Activated CD4-positive, alpha-beta T cell treated with anti-CD3 and anti-CD28 coated beads, Interleukin-2, Interleukin-4, amounts not matched to agents 100 ng/mL and 50 ng/mL, durations not matched to agents 16 hours and 8 hours (primary cell): ENCODE data around the gene TMEM164.
"Not testable (repeated sequence)": the region's sequence is repeated elsewhere in the genome, so short reads cannot be mapped to it uniquely, and the experiment has no call there.

Source experiments
- DNase-seq: peaks from one replicate; pipeline ENCODE4 v3.0.0-alpha.2; 2020; ENCODE audit warnings: low spot score

TMEM164 gene

DNA sequence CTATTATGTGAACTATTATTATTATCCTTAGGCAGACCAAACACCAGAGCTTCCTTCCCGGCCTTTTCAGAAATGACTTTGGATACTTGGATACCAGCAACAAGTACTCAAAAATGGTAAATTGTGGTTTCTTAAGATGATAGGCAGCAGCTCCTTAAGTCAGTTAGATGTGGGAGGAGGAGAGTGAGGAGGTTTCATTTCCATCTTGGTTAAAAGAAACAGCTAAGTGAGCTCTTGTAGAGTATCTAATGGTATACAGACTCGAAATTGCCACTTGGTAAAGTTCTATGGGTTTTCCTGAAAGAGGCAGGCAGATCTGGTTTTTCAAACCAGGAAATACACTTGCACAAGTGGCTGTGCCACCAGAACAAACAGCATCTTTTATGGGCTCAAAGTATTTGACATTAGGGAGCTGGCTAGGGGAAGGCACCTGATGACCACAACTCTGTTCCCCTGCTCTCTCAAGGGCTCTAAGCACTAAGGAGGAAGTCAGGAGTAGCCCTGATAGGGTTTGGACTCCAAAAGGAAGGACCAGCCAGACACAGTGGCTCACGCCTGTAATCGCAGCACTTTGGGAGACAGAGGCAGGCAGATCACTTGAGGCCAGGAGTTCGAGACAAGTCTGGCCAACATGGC is 130.9 kb downstream of the TMEM164 start:
- peak; percentile 39 for DNase-seq

DNA sequence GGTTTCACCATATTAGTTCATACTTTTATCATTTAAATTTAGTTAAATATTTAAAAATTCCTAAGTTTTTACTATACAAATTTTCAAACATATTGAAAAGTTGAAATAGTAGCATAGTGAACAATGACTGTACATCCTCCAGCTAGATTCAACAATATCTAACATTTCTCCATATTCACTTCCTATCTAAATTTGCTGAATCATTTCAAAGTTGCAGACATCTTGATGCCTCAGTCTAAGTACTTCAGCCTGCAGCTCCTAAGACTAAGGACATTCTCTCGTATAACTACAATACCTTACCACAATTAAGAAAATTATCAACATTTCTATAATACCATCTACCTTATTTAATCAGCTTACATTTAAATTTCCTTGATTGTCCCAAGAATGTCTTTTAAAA is 132.7 kb downstream of the TMEM164 start:
- no peak for DNase-seq

DNA sequence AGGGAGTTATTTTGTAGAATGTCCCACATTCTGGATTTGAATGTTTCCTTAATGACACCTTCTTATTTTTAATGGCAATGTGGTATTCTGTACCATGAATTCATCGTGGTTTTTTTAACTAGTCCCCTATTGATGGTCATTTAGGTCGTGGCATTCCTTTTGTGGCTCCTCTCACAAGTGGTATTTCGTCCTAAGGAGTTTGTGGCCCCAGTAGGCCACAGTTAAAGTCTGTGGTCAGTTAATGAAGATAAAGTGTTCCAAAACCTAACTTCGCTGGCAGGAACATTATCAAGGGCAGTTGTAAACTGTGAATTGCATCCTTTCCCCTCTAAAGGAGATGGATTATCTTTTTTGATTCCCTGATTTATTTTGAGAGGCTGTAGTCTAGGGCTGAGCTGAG is 133.2 kb downstream of the TMEM164 start:
- DNase-seq, result no peak

DNA sequence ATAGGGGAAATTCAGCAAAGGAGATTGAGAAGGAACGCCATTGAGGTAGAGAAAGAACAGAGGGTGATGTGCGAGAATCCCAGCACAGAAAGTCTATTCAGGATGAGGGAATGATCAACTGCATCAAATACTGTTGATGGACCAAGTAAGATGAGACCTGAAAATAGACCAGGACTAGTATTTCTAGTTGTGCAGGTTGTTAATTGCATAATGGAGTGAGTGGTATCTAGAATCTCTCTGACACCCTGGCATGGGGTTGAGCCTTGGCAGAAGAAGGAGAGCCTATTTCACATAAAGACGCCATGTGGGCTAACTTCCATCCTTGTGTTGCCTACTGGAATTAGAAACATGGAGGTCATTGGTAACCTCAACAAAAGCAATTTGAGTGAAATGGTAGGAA is 135.6 kb downstream of the TMEM164 start:
- DNase-seq, result no peak

DNA sequence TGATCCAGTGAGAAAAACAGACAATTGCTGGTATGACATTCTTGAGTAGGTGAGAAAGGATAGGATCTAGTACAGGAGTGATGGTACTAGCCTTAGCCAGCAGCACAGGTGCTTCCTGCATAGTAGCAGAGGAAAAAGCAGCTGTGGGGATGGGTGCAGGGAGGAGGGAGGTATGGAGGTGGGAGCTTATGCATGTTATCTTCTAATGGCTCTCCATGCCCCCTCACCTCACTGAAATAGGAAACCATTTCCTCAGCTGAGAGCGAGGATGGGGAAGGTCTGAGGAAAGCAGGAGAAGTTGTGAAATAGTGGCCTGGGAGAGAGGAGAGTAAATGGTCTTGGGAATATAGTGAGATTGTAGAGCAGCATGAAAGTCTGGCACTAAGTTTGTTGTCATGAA is 136.3 kb downstream of the TMEM164 start:
- no peak for DNase-seq

DNA sequence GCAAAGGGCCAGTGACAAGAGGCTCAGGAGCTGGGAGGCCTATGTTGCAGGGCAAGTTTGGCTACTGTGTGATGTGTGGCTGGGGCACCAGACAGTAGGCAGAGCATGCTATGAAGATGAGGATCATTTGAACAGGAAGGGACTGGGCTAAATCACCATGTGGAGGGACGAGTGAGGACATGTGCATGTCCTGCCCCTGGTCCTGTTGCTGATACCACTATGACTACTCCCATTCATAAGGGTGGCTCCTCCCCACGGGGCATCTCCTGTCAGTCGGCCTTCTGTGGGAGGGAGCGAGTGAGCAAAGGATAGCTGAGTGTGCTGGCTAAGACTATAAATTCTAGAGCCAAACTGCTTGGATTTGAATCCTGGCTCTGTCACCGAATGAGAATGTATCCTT is 139.2 kb downstream of the TMEM164 start:
- DNase-seq, result no peak

DNA sequence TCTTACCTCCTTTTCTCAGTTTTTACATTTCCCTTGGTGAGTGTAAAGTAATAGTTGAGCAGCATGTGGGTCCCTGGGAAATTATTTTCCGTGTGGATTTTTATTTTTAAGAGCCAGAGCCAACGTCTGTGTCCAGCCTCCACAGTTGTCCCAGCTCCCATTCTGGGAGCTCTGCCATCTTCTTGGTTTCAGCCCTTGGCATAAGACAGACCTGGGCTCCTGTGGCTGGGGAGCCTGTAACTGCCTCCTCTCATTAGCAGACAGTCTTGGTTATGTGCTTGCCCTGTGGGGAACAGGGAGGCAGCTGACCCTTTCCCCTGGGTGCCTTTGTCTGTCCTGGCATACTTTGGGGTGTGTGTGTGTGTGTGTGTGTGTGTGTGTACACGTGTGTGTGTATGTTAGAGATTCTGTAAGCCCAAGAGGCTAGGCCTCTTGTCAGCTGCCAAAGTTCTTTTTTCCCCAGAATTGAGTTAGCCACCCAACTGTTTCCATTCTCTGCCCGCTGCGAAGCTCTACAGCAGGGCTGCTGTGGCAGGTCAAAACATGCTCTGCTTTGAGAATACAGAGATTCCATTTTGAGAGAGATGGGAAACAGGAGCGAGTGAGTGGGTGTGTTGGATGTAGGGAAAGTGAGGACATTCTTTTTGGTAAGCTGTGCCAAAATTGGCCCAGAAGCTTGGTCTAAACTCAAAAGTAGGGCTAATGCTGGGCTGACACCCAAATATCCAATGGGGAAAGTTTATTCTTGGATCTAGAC is 140.7 kb downstream of the TMEM164 start:
- no peak for DNase-seq

DNA sequence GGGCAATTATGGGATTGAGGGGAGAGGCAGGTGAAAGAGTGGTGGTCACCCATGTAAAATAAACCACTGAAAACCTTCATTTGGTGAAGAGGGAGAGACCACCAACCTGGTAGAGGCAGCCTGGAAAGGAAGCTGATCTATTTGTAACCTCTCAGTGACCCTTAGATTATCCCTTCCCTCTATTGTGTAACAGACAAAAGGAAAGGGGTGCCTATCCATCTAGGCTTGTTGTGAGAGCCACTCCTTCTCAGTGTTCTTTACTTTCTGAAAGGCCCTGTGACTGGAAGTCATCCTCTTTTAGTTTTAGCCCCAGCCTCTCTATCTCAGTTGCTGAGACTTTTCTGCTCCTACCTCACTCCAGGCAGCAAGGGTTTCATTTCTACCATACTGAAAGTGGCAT is 142.4 kb downstream of the TMEM164 start:
- no peak for DNase-seq

DNA sequence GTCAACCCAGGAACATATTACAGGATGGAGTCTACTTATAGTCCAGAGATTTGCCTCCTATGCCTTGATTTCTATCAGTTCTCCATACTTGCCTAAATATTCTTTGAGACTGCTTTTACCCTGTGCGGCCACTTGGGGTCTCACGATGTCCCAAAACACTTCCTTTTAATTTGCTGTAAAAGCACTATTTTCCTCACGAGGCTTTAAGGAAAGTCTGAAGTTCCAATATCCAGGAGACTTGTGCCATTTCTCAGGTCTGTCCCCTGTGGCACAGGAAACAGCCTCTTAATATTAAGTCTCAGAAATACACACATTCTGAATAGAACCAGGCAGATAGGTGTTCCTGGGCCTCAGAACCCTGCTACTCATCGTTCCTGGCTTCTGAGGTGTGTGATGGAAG is 142.9 kb downstream of the TMEM164 start:
- DNase-seq, result peak; percentile 35

DNA sequence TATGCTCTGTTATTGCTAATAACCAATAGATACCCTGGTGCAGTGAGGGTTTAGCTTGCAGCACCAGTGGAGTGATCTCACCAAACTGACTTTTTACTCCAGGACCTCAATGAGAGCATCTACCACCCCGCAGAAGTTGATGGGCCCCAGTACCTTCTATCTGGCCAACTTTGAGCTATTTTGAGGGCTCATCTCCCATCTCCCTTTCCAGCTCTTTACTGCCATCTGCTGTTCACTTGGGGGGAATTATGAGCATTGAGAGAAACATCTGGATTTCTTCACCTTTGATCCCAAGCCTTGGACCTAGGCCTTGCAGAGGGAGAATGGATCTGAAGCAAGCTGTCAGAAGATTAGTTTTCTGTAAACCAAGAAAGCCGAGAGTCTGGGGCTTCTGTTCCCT is 143.6 kb downstream of the TMEM164 start:
- peak; percentile 58 for DNase-seq

DNA sequence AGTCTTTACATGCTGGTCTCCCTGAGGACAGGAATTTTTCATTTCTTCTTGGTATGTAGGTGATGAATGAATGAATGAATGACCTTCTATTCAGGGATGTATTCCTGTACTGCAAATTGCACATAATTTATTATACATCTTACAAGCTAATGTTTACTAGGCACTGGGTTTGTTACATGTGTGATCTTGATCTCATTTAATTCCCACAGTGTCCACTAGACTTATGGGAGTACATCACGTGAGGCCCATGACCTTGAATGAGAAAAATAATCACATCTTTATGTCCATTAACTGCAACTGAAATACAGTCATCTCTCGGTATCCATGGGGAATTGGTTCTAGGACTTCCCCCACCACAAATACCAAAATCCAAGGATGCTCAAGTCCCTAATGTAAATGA is 150.3 kb downstream of the TMEM164 start:
- DNase-seq, result no peak

DNA sequence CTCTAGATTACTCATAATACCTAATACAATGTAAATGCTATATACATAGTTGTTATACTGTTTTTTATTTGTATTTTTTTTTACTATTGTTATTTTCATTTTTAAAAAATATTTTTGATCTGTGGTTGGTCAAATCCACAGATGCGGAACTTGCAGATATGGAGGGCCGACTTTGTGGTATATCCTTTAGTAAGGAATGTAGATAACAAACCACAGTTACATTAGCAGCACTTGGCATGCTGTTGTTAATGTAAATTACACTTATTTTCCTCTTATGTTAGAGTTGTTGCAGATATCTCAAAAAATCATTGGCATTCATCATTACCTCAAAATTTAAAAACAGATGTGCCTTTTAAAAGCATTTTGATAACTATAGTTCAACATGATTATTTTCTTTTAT is 151.0 kb downstream of the TMEM164 start:
- no peak for DNase-seq

DNA sequence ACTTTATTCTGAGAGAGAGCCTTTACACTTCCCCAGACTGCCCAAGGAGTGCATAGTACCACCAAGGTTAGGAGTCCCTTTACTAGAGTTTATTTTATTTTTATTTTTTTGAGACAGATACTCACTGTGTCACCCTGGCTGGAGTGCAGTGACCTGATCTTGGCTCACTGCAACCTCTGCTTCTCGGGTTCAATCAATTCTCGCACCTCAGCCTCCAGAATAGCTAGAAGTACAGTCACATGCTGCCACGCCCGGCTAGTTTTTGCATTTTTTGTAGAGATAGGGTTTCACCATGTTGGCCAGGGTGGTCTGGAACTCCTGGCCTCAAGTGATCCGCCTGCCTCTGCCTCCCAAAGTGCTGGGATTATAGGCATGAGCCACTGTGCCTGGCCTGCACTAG is 151.4 kb downstream of the TMEM164 start:
- not testable (repeated sequence) for DNase-seq

DNA sequence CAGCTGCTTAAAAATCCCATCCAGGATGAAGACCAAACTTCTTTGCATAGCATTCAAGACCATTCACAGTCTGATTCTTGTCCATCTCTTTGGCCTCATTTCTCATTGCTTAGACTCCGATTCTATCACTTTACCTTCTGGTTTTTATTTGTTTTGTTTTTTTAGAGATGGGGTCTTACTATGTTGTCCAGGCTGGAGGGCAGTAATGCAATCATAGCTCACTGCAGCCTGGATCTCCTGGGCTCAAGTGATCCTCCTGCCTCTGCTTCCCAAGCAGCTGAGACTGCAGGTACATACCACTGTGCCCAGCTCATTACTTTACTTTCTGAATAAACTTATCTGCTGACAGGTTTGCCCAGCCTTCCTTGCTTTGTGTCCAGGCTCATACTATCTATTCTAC is 152.8 kb downstream of the TMEM164 start:
- DNase-seq, result no peak

DNA sequence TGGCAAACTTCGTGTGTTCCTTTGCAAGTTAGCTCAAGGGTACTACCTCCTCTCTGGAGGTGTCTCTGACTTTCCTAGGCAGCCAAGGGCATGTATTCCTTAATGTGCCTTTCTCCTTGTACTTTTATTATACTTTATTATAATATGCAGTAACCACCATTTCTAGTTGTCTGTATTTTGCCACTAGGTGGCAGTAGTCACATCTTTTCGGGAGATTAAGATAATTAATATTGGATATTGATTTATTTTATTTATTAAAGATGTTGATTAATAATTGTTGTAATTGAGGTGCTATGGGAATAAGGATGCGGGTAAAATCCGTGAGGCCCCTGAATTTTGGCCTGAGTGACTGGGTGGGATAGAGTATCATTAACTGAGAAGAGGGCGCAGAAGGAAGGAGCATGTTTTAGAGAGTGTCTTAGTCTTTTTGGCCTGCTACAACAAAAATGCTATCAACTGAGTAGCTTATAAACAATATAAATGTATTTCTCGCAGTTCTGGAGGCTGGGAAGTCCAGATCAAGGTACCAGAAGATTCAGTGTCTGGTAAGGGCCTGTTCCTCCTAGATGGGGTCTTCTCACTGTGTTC is 153.3 kb downstream of the TMEM164 start:
- DNase-seq, result peak; percentile 27

DNA sequence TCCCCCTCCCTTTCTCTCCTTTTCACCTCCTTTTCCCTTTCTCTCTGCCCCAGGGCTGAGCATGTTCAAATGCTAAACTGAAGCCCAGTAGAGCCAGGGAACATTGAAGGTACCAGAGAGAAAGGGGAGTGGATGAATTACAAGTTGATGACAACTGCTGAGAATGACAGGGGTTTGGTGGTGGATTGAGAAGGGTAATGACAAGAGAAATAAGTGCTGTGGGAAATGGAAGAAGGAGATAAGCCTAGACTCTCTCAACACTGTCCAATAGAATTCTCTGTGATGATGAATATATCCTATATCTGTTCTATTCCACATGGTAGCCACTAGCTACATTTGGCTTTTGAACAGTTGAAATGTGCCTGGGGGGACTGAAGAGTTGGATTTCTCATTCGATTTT is 154.5 kb downstream of the TMEM164 start:
- DNase-seq, result no peak

DNA sequence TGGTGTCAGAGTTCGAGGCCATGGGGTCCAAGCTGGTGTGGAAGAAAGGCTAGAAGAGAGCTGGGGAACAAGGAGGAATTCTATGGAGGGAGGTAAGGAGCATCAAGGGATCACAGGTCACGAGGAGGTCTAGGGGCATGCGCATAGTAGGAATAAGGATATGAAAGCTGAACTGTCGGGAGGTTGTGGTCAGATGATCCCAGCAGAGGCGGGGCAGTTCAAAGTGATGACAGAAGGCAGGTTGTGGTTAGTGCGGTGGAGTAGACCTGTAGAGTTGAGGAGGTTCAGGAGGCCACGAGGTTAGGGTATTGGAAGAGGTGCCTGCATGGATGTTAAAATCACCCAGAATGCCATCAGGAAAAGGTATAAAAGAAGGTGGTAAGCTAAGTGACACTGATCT is 156.3 kb downstream of the TMEM164 start:
- DNase-seq, result no peak

DNA sequence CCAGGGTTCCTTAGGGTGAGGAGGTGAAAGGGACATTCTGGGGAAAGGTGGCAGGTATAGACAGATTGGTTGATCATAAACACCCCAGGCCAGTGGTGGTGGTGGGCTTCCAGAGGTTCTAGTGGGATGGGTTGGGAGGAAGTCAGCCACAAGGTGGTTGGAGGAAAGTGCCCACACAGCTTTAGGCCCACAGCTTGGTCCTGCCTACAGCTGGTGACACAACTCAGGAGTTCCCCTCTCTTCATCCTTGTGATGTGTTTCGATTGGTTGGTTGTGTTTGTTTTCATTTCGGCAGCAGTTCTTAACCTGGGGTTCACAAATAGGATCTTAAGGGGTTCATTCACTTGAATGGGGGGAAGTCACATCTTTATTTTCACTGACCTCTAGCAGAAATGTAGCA is 157.0 kb downstream of the TMEM164 start:
- DNase-seq, result no peak

DNA sequence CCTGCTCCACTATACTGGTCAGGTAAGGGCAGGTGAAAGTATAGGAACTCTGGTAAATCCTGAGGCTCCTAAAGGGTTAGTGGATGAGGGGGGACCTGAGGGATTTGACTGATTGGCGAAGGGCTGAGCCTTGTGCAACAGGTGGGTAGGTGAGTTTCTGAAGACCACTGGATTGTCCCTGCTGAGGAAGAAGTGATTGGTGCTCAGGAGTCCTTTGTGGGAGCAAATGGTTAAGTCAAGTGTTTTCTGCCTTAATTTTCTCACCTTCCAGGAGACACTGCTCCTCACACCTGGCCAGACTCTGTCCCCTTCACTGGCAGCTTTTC is 158.4 kb downstream of the TMEM164 start:
- DNase-seq, result no peak

DNA sequence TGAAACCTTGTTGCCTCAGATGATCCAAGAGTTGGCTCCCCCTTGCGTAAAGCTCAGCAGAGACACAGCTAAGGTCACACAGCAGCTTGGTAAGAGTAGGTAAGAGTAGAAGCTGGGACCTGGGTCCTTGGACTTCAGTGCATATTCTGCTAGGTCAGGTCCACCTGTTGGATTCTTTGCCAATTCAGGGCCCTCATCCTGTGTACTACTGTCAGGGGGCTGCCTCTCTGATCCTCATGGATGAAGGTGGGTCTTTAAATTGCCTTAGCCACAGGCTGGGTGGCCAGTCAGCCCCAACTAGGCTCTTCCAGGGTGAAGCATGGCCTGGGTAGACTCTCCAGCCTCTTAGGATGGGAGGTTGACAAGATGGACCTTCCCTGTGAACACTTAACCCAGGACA is 159.2 kb downstream of the TMEM164 start:
- DNase-seq, result no peak

DNA sequence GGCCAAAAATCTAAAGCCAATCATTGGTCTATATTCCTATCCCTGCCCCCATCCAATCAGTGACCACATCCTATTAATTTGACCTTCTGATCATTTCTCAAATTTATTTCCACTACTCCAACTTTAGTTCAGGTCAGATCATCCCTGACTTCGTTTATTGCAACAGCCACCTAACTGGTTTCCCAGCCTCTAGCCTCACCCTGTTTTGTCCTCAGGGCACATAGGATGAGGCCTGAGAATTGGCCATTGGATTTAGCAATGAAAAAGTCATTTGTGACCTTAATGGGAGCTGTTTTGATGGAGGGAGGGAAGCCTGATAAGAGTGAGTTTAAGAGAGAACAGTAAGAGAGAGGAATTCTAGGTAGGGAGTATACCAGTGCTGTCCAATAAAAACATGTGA is 160.0 kb downstream of the TMEM164 start:
- no peak for DNase-seq

DNA sequence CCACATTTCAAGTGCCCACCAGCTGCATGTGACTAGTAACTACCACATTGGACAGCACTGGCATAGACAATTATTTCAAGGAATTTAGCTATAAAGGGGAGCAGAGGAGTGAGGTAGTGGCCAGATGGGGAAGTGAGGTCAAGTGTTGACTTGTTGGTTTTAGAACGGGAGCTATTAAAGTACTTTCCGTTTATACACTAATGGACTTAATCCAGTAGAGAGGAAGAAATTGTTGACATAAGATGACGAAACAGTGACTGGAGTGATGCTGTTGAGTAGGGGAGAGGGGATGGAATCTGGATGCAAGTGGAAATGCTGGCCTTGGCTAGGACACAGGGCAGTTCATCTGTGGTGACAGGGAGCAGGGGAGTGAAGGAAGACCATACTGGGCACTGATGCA is 160.6 kb downstream of the TMEM164 start:
- no peak for DNase-seq

DNA sequence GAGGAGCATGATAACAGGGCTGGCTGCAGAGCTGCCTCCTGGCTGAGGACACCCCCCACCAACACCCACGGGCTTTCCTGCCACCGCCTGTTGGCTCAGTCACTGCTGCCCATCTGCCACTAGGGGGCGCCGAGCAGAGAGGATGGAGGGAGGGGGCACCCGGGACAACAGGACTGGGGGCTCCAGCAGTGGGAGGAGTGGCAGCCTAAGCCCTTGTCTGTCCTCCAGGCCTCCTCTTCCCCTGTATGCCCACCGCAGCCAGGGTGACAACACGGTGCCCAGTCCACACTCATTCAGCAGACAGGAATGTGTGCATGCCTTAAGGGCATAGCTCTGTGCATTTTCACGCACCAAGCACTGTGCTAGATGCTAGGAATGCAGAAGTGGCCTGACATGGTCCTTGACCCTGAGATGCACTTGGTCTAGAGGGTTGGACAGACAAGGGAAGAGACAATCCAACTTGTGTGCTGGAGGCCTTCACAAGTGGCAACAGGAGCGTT is 165.1 kb downstream of the TMEM164 start:
- peak; percentile 54 for DNase-seq

DNA sequence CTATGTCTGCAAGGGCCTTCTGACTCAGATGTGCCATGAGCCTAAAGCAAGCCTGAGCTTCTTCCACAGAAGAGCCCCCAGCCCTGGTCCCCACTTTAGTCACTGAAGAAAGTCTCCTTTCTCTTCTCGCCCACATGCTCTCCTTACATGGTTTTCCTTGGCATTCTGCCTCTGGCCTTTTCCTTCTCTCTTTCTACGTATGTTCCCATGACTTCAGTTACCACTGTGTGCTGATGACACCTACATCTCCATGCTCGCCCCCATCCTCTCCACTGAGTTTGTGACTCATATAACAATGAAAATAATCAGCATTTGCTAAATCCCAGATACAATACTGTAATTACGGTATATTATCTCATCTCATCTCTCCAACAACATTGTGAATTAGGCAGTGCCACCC is 165.7 kb downstream of the TMEM164 start:
- no peak for DNase-seq
